ENCODE data around the gene PCP2.

Gene PCP2

DNA sequence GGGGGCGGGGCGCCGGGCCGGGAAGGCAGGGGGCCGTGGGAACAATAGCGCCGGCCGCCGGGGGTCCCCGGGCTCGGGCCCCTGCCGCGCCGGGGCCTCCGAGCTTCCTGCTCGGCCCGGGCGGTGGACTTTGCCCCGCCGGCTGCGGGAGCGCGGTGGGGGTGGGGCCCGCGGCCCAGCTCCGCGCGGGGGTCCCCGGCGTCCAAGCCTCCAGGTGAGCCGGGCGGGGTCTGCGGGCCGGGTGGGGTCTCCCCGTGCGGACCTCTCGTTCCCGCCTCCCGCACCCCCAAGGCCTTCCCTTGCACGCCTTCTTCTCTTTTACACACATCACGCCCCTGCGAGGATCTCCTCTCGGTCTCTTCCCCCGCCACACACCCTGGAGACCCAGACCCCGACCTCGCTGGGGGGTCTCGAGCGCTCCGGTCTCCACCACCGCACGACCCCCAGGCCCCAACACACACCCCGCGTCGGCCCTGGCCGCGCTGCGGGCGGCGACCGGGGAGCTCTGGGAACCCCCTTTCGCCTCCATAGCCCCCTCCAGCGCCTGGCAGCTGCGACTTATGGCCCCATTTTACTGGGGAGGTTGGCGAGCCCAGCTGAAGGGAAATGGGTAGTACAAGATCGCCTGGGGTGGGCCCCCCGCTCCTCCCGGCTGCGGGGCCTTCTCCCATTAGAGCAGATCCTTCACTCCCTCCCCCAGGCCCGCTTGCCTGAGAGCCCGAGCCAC lies 37.1 kb downstream of the PCP2 start:
- DNase-seq: peak; percentile 47

DNA sequence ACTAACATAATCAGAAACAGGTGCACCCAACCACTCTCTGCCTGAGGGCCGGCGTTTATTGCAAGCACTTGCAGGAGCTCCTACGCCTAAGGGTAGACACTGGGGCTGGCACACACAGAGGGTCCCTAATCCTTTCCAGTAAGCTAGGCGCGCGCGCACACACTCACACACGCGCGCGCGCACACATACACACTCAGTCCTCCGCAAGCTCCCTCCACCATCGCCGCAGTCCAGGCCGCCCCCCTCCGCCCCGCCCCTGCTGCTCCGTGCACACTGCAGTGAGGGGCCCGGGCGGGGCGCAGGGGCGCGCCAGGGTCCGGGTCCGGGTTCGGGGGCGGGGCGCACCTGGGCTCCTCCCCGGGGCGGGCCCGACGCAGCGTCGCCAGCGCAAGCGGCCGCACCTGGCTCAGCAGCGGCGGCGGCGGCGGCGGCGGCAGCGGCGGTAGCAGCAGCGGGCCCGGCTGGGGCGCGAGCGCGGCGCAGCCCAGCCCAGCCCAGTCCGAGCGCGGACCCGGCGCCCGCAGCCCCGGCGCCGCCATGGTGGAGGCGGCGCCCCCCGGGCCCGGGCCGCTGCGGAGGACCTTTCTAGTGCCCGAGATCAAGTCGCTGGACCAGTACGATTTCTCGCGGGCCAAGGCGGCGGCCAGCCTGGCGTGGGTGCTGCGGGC lies 37.9 kb downstream of the PCP2 start, which contains the start of gene CAMSAP3:
CAMSAP3 (plus strand) TSS at position 398 of the 668 bp plus-strand sequence; CDS start at position 538, 140 bp downstream.
- DNase-seq: peak; percentile 92

DNA sequence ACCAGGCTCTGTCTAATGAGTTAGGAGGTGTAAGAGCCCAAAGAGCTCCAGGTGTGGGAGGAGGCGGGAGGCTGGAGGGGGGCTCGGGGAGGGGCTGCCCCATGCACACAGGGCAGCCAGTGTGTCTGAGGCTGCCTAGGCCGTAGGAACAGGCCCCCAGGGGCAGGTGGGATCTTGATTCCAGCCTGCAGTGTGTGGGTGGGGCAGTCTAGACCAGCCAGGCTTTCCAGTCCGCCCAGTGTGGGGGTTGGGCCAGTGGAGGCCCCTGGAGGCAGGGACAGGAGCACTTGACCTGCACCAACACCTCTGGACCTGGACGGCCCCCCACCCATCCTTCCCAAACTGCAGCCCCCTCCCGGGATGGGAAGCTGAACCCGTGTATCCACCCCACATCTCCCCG lies 43.3 kb downstream of the PCP2 start:
- no peak for DNase-seq

DNA sequence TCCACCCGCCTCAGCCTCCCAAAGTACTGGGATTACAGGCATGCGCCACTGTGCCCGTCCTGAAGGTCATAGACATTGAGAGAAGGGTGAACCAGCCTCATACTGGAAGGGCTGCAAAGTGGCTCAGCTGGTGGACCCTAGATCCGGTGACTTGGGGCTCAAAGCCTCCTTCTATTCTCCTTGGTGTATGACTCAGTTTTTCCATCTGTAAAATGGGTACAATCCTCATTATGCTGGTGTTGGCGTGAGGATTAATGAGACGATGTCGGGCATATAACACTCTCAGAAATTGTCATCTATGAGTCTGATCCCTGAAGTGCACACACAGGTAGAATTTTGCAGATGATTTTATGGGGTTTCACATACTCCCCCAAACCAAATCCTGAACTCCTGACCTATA lies 43.7 kb downstream of the PCP2 start:
- DNase-seq: no peak

DNA sequence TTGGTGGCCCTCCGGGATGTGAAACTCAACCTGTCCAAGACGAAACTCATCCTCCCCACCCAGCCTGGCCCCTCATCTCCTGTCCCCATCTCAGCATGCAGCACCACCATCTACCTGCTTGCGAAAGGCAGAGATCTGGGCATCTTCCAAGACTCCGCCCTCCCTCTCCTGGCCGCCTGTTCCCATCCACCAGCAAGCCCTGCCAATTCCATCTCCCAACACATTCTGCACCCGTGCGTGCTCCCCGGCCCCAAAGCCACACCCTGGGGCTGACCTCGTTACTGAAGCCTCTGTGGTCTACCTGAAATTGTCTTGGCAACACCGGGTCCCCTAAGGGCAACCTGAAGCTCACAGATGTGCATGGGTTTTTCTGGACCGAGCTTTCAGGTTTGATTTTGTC lies 51.1 kb downstream of the PCP2 start:
- DNase-seq: no peak

Measured in NCI-H69 (cell line).